B cell (primary cell): ENCODE measurements around the gene PFN3. TPM values are rescaled to one million over a fixed set of nuclear protein-coding genes. Genes with fewer than 3 reads are reported as not detected.

ENCODE experiments used
- ATAC-seq: fragments of 200-7000 bp; cut with Tn5 transposase; one replicate; pipeline ENCODE4 v1.10.0; 2021; ENCODE audit warnings: low read depth, mild to moderate bottlenecking, moderate number of reproducible peaks, moderate library complexity
- CTCF ChIA-PET: fragments of 350-600 bp; sonication (Branson Sonifier 250); formaldehyde crosslinking; loops from one replicate; lab custom pipeline; 2021; ENCODE audit warnings: antibody characterized with exemption, inconsistent platforms; lab: Charles Lee
- POLR2A ChIA-PET: fragments of 350-600 bp; sonication (Branson Sonifier 250); formaldehyde crosslinking; loops from one replicate; lab custom pipeline; 2021; ENCODE audit warnings: antibody characterized with exemption; lab: Charles Lee
- DNase-seq: peaks from one replicate; pipeline ENCODE4 v3.0.0; 2013
- H2AFZ ChIP-seq: 2 replicates; pipeline ENCODE4 v1.6.1; 2012; ENCODE audit warnings: mild to moderate bottlenecking, low read depth, low read length; ENCODE audit not compliant: insufficient read depth, poor library complexity, severe bottlenecking
- H3K27ac ChIP-seq, 2 donors: 1 replicate in 1 of 2; 2 replicates in 1 of 2; pipeline ENCODE4 v1.5.1; 2012 to 2013; ENCODE audit warnings: low read length in 2 of 2, mild to moderate bottlenecking in 2 of 2, moderate library complexity in 1 of 2
- H3K27me3 ChIP-seq, 4 experiments: fragments of 200-600 bp in 1 of 4; sonication (generic) in 1 of 4; replicated peaks in 1 of 4; 1 replicate in 2 of 4; 2 replicates in 2 of 4; pipeline versions ENCODE4 v1.6.1 to v1.7.0; 2013 to 2016; ENCODE audit warnings: low read length in 3 of 4, mild to moderate bottlenecking in 2 of 4, mixed read lengths in 1 of 4, moderate library complexity in 1 of 4; ENCODE audit not compliant: insufficient read depth in 4 of 4, control insufficient read depth in 3 of 4; ENCODE audit errors: control extremely low read depth in 1 of 4
- H3K36me3 ChIP-seq, 2 experiments: replicated peaks in 1 of 2; 1 replicate in 1 of 2; 2 replicates in 1 of 2; pipeline versions ENCODE4 v1.6.1 to v1.7.1; 2013; ENCODE audit warnings: low read length in 1 of 2; ENCODE audit not compliant: insufficient read depth in 2 of 2, control insufficient read depth in 1 of 2; ENCODE audit errors: control extremely low read depth in 1 of 2, extremely low read depth in 1 of 2
- H3K4me1 ChIP-seq, 2 donors: fragments of 200-600 bp in 1 of 2; sonication (generic) in 1 of 2; 1 replicate in 1 of 2; 2 replicates in 1 of 2; pipeline versions ENCODE4 v1.5.1 to v1.6.1; 2013 to 2017; ENCODE audit warnings: low read length in 2 of 2; ENCODE audit not compliant: control insufficient read depth in 2 of 2, insufficient read depth in 2 of 2
- H3K4me2 ChIP-seq: replicated peaks from 2 replicates; pipeline ENCODE3; 2012; ENCODE audit warnings: mild to moderate bottlenecking, low read depth, low read length; ENCODE audit not compliant: poor library complexity, severe bottlenecking
- H3K4me3 ChIP-seq, 5 experiments: fragments of 200-600 bp in 1 of 5; sonication (generic) in 1 of 5; 1 replicate in 3 of 5; 2 replicates in 2 of 5; pipeline versions ENCODE4 v1.5.1 to v1.7.0; 2011 to 2016; ENCODE audit warnings: low read length in 4 of 5, mild to moderate bottlenecking in 4 of 5, low read depth in 2 of 5, control low read depth in 1 of 5, moderate library complexity in 1 of 5; ENCODE audit not compliant: insufficient read depth in 1 of 5; ENCODE audit errors: control extremely low read depth in 1 of 5, extremely low read depth in 1 of 5
- H3K79me2 ChIP-seq: fragments of 200-600 bp; sonication (generic); one replicate; pipeline ENCODE4 v1.6.0; 2016; ENCODE audit warnings: low read length; ENCODE audit not compliant: control insufficient read depth, insufficient read depth
- H3K9ac ChIP-seq: fragments of 200-600 bp; sonication (generic); 2 replicates; pipeline ENCODE4 v1.6.1; 2017; ENCODE audit warnings: mild to moderate bottlenecking, low read length, moderate library complexity
- H3K9me3 ChIP-seq, 3 donors: one replicate each; pipeline versions ENCODE4 v1.6.1 to v1.7.1; 2013; ENCODE audit warnings: low read length in 2 of 3; ENCODE audit not compliant: control insufficient read depth in 2 of 3, insufficient read depth in 1 of 3; ENCODE audit errors: control extremely low read depth in 1 of 3
- H4K20me1 ChIP-seq: 2 replicates; pipeline ENCODE4 v1.6.0; 2012; ENCODE audit warnings: mild to moderate bottlenecking, low read length; ENCODE audit not compliant: insufficient read depth, control insufficient read depth, poor library complexity, severe bottlenecking
- H3K27ac Mint-ChIP-seq: one replicate; pipeline ENCODE4 v1.8.0; 2021; ENCODE audit warnings: mixed read lengths
- H3K27me3 Mint-ChIP-seq: one replicate; pipeline ENCODE4 v1.8.0; 2021; ENCODE audit warnings: mixed read lengths
- H3K4me1 Mint-ChIP-seq: one replicate; pipeline ENCODE4 v1.8.0; 2021; ENCODE audit warnings: mixed read lengths
- H3K4me3 Mint-ChIP-seq: one replicate; pipeline ENCODE4 v1.8.0; 2021; ENCODE audit warnings: mixed read lengths
- H3K9me3 Mint-ChIP-seq: one replicate; pipeline ENCODE4 v1.8.0; 2022; ENCODE audit warnings: mixed read lengths; ENCODE audit not compliant: insufficient read depth
- CTCF ChIP-seq: fragments of 200-600 bp; IDR thresholded peaks from one replicate; pipeline ENCODE4 v1.8.0; 2022; ENCODE audit warnings: antibody characterized with exemption, mild to moderate bottlenecking
- EZH2 ChIP-seq: IDR thresholded peaks from 2 replicates; pipeline ENCODE4 v1.6.1; 2012; ENCODE audit warnings: borderline replicate concordance, low read depth, mild to moderate bottlenecking, moderate library complexity, low read length; ENCODE audit not compliant: insufficient read depth, poor library complexity, severe bottlenecking
- WGBS: methylation state at CpG from one replicate; pipeline ENCODE4 v1.1.5; 2013; ENCODE audit warnings: missing lambda C conversion rate; ENCODE audit not compliant: insufficient coverage; 5-methylcytosine and 5-hydroxymethylcytosine counted together
- intact Hi-C: fragments of 100-400 bp; cut with micrococcal nuclease; formaldehyde crosslinking; loops from one replicate; pipeline ENCODE4 v1.10.0; 2022
- polyA plus RNA-seq: library from polyadenylated mRNA; depleted of rRNA; stranded (reverse); fragments of >200 nt; gene quantifications from 2 replicates; pipeline ENCODE4 v1.2.3, GENCODE V29; 2012
- total RNA-seq, 2 donors: library from RNA; stranded (reverse); fragments of 120-200 nt in 1 of 2; gene quantifications; 1 replicate in 1 of 2; 2 replicates in 1 of 2; pipeline versions ENCODE4 v1.2.3 to v1.2.4, GENCODE V29; 2013 to 2022

Gene PFN3
- total and polyA plus RNA-seq, 2 donors (not counting 1 experiment from before 2014, with no cell fraction given): not detected

GRCh38 chr5:177414481-177414880, 14.0 kb upstream of the PFN3 start:
- peaks cover 0 to 10% of the 10 kb centered on the region in 2 donors for H3K4me1 ChIP-seq
- ATAC-seq (no peak), DNase-seq (no peak)
- WGBS: no CpG with 5 or more reads among the region's 3 CpGs
- Mint-ChIP-seq H3K4me3 (no peak overlapping the region), H3K4me1 (peaks cover 7% of the 10 kb centered on the region), H3K27ac (no peak overlapping the region), H3K9me3 (no peaks in the 10 kb centered on the region), H3K27me3 (no peaks in the 10 kb centered on the region)
- CTCF ChIA-PET: interaction anchor here (0.6 to 6.5 kb wide), 4 partner anchors 10 to 41 kb away, joined by 3 to 46 read pairs (median 4); no protein-coding TSS in a partner anchor
- no peaks in the 10 kb centered on the region for H3K79me2 ChIP-seq
- no peak overlapping the region for H3K9ac ChIP-seq
- no peaks in the 10 kb centered on the region for H3K36me3 ChIP-seq
- H3K27ac ChIP-seq: no peak overlapping the region
- TF ChIP-seq EZH2 (no peak), CTCF (no peak)
- no peaks in the 10 kb centered on the region for H3K27me3 ChIP-seq
- no peak overlapping the region for H3K4me2 ChIP-seq
- POLR2A ChIA-PET: no interaction called here
- H3K4me3 ChIP-seq: no peak overlapping the region
- H4K20me1 ChIP-seq: no peaks in the 10 kb centered on the region
- H3K9me3 ChIP-seq: no peaks in the 10 kb centered on the region
- intact Hi-C loops: no loop called here
- no peak overlapping the region for H2AFZ ChIP-seq

GRCh38 chr5:177412603-177413233, 12.3 kb upstream of the PFN3 start:
- Mint-ChIP-seq H3K9me3 (no peaks in the 10 kb centered on the region), H3K27me3 (no peaks in the 10 kb centered on the region), H3K4me1 (peaks cover 7% of the 10 kb centered on the region), H3K27ac (peak overlapping the region; percentile 43), H3K4me3 (no peak overlapping the region)
- no peak overlapping the region for H2AFZ ChIP-seq
- H3K36me3 ChIP-seq: no peaks in the 10 kb centered on the region
- intact Hi-C loops: no loop called here
- H4K20me1 ChIP-seq: no peaks in the 10 kb centered on the region
- DNase-seq (peak; percentile 53), ATAC-seq (peak; percentile 31)
- TF ChIP-seq CTCF (no peak), EZH2 (no peak)
- H3K27ac ChIP-seq: no peak overlapping the region
- no peaks in the 10 kb centered on the region for H3K79me2 ChIP-seq
- peaks cover 0 to 10% of the 10 kb centered on the region in 2 donors for H3K4me1 ChIP-seq
- H3K9ac ChIP-seq: no peak overlapping the region
- 80% methylated on average over 4 of the region's 8 CpGs for WGBS
- peak overlapping the region; percentile 11 for H3K4me2 ChIP-seq
- no peaks in the 10 kb centered on the region for H3K27me3 ChIP-seq
- H3K9me3 ChIP-seq: no peaks in the 10 kb centered on the region
- H3K4me3 ChIP-seq: no peak overlapping the region
- ChIA-PET CTCF (interaction anchor here (0.6 to 1.3 kb wide), 4 partner anchors 8 to 832 kb away, joined by 3 to 5 read pairs (median 4); no protein-coding TSS in a partner anchor), POLR2A (no interaction called here)
